Breast epithelium (tissue), 4 donors: ENCODE measurements around the gene CCDC127. TPM values are rescaled to one million over a fixed set of nuclear protein-coding genes. Genes with fewer than 3 reads are reported as not detected.
"Not testable (repeated sequence)": the region's sequence is repeated elsewhere in the genome, so short reads cannot be mapped to it uniquely, and the experiment has no call there.

Experiments used
- DNase-seq, 2 donors: peaks; one replicate each; pipeline ENCODE4 v3.0.0-alpha.2; 2019; ENCODE audit warnings: low spot score in 2 of 2
- H3K27ac ChIP-seq, 2 donors: fragments of 200-600 bp; sonication (generic) in 1 of 2; one replicate each; pipeline ENCODE4 v1.5.1; 2016 to 2019; ENCODE audit warnings: mild to moderate bottlenecking in 1 of 2
- H3K27me3 ChIP-seq, 2 donors: fragments of 200-600 bp; sonication (generic) in 1 of 2; one replicate each; pipeline versions ENCODE4 v1.5.1 to v1.6.0; 2017 to 2019; ENCODE audit warnings: control low read depth in 1 of 2, mild to moderate bottlenecking in 1 of 2
- H3K36me3 ChIP-seq: fragments of 200-600 bp; one replicate; pipeline ENCODE4 v1.5.1; 2019
- H3K4me1 ChIP-seq, 2 donors: fragments of 200-600 bp; sonication (generic); one replicate each; pipeline ENCODE4 v1.5.1; 2016 to 2019; ENCODE audit warnings: control low read depth in 1 of 2
- H3K4me3 ChIP-seq, 3 donors: fragments of 200-600 bp; sonication (generic); 1 replicate in 2 of 3; 2 replicates in 1 of 3; pipeline ENCODE4 v1.5.1; 2016 to 2019; ENCODE audit warnings: mild to moderate bottlenecking in 3 of 3, moderate library complexity in 2 of 3
- H3K9me3 ChIP-seq, 2 donors: fragments of 200-600 bp; sonication (generic) in 1 of 2; one replicate each; pipeline ENCODE4 v1.5.1; 2016 to 2019; ENCODE audit warnings: control low read depth in 1 of 2
- CTCF ChIP-seq, 3 donors: fragments of 450-650 bp; IDR thresholded peaks; one replicate each; pipeline ENCODE4 v1.5.1; 2016 to 2017; ENCODE audit warnings: antibody characterized with exemption in 3 of 3, mild to moderate bottlenecking in 3 of 3, moderate library complexity in 3 of 3
- POLR2A ChIP-seq: fragments of 450-650 bp; IDR thresholded peaks from one replicate; pipeline ENCODE4 v1.6.1; 2016; ENCODE audit warnings: antibody characterized with exemption, mild to moderate bottlenecking, moderate library complexity
- POLR2AphosphoS5 ChIP-seq, 3 donors: sonication (generic); formaldehyde crosslinking; IDR thresholded peaks; one replicate each; pipeline ENCODE4 v1.6.1; 2017; ENCODE audit warnings: antibody characterized with exemption in 3 of 3
- intact Hi-C: fragments of 100-400 bp; cut with DNase I; formaldehyde crosslinking; loops from one replicate; pipeline ENCODE4 v1.15.1; 2023; ENCODE audit warnings: low total_unique reads
- total RNA-seq, 3 donors: library from RNA; depleted of rRNA; stranded (reverse); fragments of >200 nt; gene quantifications; one replicate each; pipeline ENCODE4 v1.1.0, GENCODE V29; 2016

The CCDC127 gene
- total RNA-seq, 3 donors from 2014 or later = 5.0 to 5.6 (median 5.3) TPM

- TF ChIP-seq POLR2A = no peak
- TF ChIP-seq POLR2AphosphoS5 (IDR thresholded peaks at IDR 0.05) = no peak
- no peak for TF ChIP-seq CTCF (IDR thresholded peaks at IDR 0.05)
- Histone ChIP-seq H3K4me3 (no peak overlapping the region), H3K36me3 (no peaks in the 10 kb centered on the region), H3K4me1 (no peaks in the 10 kb centered on the region), H3K27ac (no peak overlapping the region), H3K9me3 (no peaks in the 10 kb centered on the region), H3K27me3 (no peaks in the 10 kb centered on the region)
- intact Hi-C loops = no loop called here
- no peak for DNase-seq
These were observed 16.5 kb upstream of the CCDC127 start for GRCh38 chr5:234450-234849.

- H3K4me1 ChIP-seq, intact Hi-C loops, H3K27ac ChIP-seq, H3K9me3 ChIP-seq, DNase-seq, H3K27me3 ChIP-seq, H3K36me3 ChIP-seq, H3K4me3 ChIP-seq: not testable (repeated sequence)
These were observed 15.5 kb upstream of the CCDC127 start for GRCh38 chr5:233426-233825.

- Histone ChIP-seq H3K27me3 (no peaks in the 10 kb centered on the region), H3K36me3 (no peaks in the 10 kb centered on the region), H3K4me3 (no peak overlapping the region), H3K4me1 (no peaks in the 10 kb centered on the region), H3K9me3 (no peaks in the 10 kb centered on the region), H3K27ac (no peak overlapping the region)
- DNase-seq = no peak
- no peak for TF ChIP-seq POLR2AphosphoS5 (IDR thresholded peaks at IDR 0.05)
- TF ChIP-seq CTCF (IDR thresholded peaks at IDR 0.05) = no peak
- no peak for TF ChIP-seq POLR2A
- intact Hi-C loops = no loop called here
These were observed 13.7 kb upstream of the CCDC127 start for GRCh38 chr5:231661-232060.

- Histone ChIP-seq H3K27me3 (no peaks in the 10 kb centered on the region), H3K9me3 (no peaks in the 10 kb centered on the region), H3K36me3 (no peaks in the 10 kb centered on the region), H3K4me3 (no peak overlapping the region), H3K27ac (no peak overlapping the region), H3K4me1 (no peaks in the 10 kb centered on the region)
- intact Hi-C loops = no loop called here
- no peak for DNase-seq
- TF ChIP-seq POLR2AphosphoS5 (IDR thresholded peaks at IDR 0.05) (no peak), POLR2A (no peak), CTCF (IDR thresholded peaks at IDR 0.05) (no peak)
These were observed 12.8 kb upstream of the CCDC127 start for GRCh38 chr5:230711-231110.

GRCh38 chr5:228886-229285 is 10.9 kb upstream of the CCDC127 start:
- intact Hi-C loops = no loop called here
- no peaks in the 10 kb centered on the region for H3K27me3 ChIP-seq
- no peak for DNase-seq
- no peak overlapping the region for H3K27ac ChIP-seq
- TF ChIP-seq POLR2AphosphoS5 (IDR thresholded peaks at IDR 0.05) = no peak
- no peak for TF ChIP-seq POLR2A
- H3K36me3 ChIP-seq = no peaks in the 10 kb centered on the region
- no peaks in the 10 kb centered on the region for H3K4me1 ChIP-seq
- no peak overlapping the region for H3K4me3 ChIP-seq
- H3K9me3 ChIP-seq = no peaks in the 10 kb centered on the region

- DNase-seq, intact Hi-C loops, H3K9me3 ChIP-seq, H3K27me3 ChIP-seq, H3K36me3 ChIP-seq, H3K4me3 ChIP-seq, H3K27ac ChIP-seq, H3K4me1 ChIP-seq: not testable (repeated sequence)
These were observed 9.4 kb upstream of the CCDC127 start for GRCh38 chr5:227375-227774.

- Histone ChIP-seq H3K9me3 (no peaks in the 10 kb centered on the region), H3K4me3 (no peak overlapping the region)
These were observed 7.4 kb upstream of the CCDC127 start for GRCh38 chr5:225334-225733.

More at GRCh38 chr5:225334-225733, 7.4 kb upstream of the CCDC127 start:
- no peaks in the 10 kb centered on the region for H3K4me1 ChIP-seq
- DNase-seq = no peak
- no peaks in the 10 kb centered on the region for H3K36me3 ChIP-seq
- no peak overlapping the region for H3K27ac ChIP-seq
- intact Hi-C loops = no loop called here
- H3K27me3 ChIP-seq = no peaks in the 10 kb centered on the region
- TF ChIP-seq CTCF (IDR thresholded peaks at IDR 0.05) (no peak), POLR2AphosphoS5 (IDR thresholded peaks at IDR 0.05) (no peak), POLR2A (no peak)
